Measurements from ENCODE around the gene UGT2A2.
"Not testable (repeated sequence)": the region's sequence is repeated elsewhere in the genome, so short reads cannot be mapped to it uniquely, and the experiment has no call there.

DNA sequence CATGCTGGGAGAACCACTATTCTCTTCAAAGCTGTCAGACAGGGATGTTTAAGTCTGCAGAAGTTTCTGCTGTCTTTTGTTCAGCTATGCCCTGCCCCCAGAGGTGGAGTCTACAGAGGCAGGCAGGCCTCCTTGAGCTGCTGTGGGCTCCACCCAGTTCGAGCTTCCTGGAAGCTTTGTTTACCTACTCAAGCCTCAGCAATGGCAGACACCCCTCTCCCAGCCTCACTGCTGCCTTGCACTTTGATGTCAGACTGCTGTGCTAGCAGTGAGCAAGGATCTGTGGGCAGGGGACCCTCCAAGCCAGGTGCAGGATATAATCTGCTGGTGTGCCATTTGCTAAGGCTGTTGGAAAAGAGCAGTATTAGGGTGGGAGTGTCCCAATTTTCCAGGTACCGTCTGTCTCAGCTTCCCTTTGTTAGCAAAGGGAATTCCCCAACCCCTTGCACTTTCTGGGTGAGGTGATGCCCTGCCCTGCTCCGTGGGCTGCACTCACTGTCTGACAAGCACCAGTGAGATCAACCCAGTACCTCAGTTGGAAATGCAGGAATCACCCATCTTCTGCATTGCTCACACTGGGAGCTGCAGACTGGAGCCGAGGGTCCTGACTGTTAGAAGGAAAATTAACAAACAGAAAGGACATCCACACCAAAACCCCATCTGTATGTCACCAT lies 21.8 kb upstream of the UGT2A2 start:
- TF ChIP-seq EZH2 (IDR thresholded peaks at IDR 0.05; ENCODE audit: borderline replicate concordance, low read length); CTCF (IDR thresholded peaks at IDR 0.05; ENCODE audit: low read length): not testable (repeated sequence)

Data from OCI-LY1 (cell line).